Testis (tissue), 3 donors: ENCODE data around the gene C12orf42. TPM values are rescaled to one million over a fixed set of nuclear protein-coding genes. Genes with fewer than 3 reads are reported as not detected.

Experiments
- DNase-seq: peaks from one replicate; pipeline ENCODE4 v3.0.0-alpha.2; 2019
- H3K27ac ChIP-seq, 2 donors: fragments of 200-600 bp; sonication (generic); one replicate each; pipeline ENCODE4 v1.5.1; 2019
- H3K27me3 ChIP-seq: fragments of 200-600 bp; sonication (generic); one replicate; pipeline ENCODE4 v1.5.1; 2019
- H3K36me3 ChIP-seq: fragments of 200-600 bp; sonication (generic); one replicate; pipeline ENCODE4 v1.5.1; 2017; ENCODE audit warnings: low read depth; ENCODE audit errors: missing control alignments
- H3K4me1 ChIP-seq: fragments of 200-600 bp; sonication (generic); one replicate; pipeline ENCODE4 v1.5.1; 2019
- H3K4me3 ChIP-seq, 2 donors: fragments of 200-600 bp; sonication (generic); one replicate each; pipeline ENCODE4 v1.5.1; 2017 to 2019
- H3K9me3 ChIP-seq: fragments of 200-600 bp; sonication (generic); one replicate; pipeline ENCODE4 v1.5.1; 2017
- CTCF ChIP-seq, 3 experiments: fragments of 450-650 bp in 2 of 3; fragments of 200-600 bp in 1 of 3; sonication (generic) in 1 of 3; IDR thresholded peaks; one replicate each; pipeline ENCODE4 v1.5.1; 2016 to 2019; ENCODE audit warnings: antibody characterized with exemption in 3 of 3, mild to moderate bottlenecking in 2 of 3, moderate library complexity in 1 of 3
- POLR2A ChIP-seq: fragments of 450-650 bp; IDR thresholded peaks from one replicate; pipeline ENCODE4 v1.6.1; 2017; ENCODE audit warnings: antibody characterized with exemption, mild to moderate bottlenecking, moderate library complexity
- WGBS, 2 donors: methylation state at CpG; one replicate each; pipeline ENCODE4 v1.1.5; 2018; 5-methylcytosine and 5-hydroxymethylcytosine counted together
- intact Hi-C: fragments of 100-400 bp; cut with DNase I; formaldehyde crosslinking; loops from one replicate; pipeline ENCODE4 v1.15.1; 2023; ENCODE audit warnings: low total_unique reads
- polyA plus RNA-seq: library from polyadenylated mRNA; stranded (reverse); fragments of 350-450 nt; fragmentation: Illumina TruSeq; extraction: RNeasy Lipid Tissue Mini Kit (QIAGEN cat#74804); gene quantifications from one replicate; pipeline ENCODE4 v1.2.3, GENCODE V29; 2014; ENCODE audit warnings: low read depth, low replicate concordance; ENCODE audit not compliant: insufficient read depth
- total RNA-seq, 2 donors: library from RNA; depleted of rRNA; stranded (reverse); fragments of >200 nt; gene quantifications; one replicate each; pipeline ENCODE4 v1.2.3, GENCODE V29; 2016

Gene C12orf42
- total and polyA plus RNA-seq, 3 donors from 2014 or later = 22.5 to 57.9 (median 46.8) TPM

DNA sequence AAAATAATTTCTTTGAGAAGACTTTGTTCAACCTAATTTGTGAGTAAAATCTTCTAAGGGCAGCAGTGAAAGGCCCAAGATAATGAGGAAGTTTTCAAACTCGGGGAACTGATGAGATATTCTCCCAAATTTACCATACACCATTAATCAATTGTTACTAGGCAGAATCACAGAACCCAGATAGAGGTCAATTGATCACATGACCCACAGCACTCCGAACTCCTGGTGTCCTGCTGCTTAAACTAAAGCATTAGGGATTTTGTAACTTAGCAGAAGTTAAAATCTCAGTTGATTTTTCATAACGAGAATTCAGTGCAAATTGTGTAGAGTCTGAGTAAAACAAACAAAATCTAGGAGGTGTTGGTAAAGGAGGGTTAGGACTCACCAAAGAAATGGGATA, 207.8 kb downstream of the C12orf42 start:
- no peaks in the 10 kb centered on the region for H3K36me3 ChIP-seq
- WGBS, 2 donors = 76% methylated on average over 3 of the region's 3 CpGs
- H3K4me3 ChIP-seq = no peak overlapping the region
- H3K9me3 ChIP-seq = no peaks in the 10 kb centered on the region
- no peak for DNase-seq
- no peaks in the 10 kb centered on the region for H3K27me3 ChIP-seq
- no peaks in the 10 kb centered on the region for H3K4me1 ChIP-seq
- intact Hi-C loops = no loop called here
- H3K27ac ChIP-seq = no peak overlapping the region
- no peak for TF ChIP-seq POLR2A
- TF ChIP-seq CTCF (IDR thresholded peaks at IDR 0.05) = no peak

DNA sequence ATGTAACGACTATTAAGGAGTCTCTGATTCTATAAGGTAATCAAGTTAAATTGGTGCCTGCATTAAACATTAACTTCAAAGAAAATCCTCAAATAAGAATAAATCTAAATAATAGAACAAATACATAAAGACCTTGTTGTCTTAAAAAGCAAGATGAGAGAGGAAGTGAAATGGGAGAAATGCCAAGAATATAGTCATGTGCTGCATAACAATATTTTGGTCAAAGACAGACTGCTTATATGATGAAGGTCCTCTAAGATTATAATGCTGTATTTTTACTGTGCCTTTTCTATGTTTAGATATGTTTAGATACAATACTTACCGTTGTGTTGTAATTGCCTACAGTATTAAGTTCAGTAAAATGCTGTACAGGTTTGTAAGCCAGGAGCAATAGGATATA, 213.6 kb downstream of the C12orf42 start:
- Histone ChIP-seq H3K9me3 (no peaks in the 10 kb centered on the region), H3K27ac (no peak overlapping the region), H3K36me3 (no peaks in the 10 kb centered on the region), H3K4me3 (no peak overlapping the region), H3K4me1 (no peaks in the 10 kb centered on the region), H3K27me3 (no peaks in the 10 kb centered on the region)
- DNase-seq = no peak
- no peak for TF ChIP-seq CTCF (IDR thresholded peaks at IDR 0.05)
- TF ChIP-seq POLR2A = no peak
- intact Hi-C loops = no loop called here
- 66 to 75% methylated on average over 2 of the region's 2 CpGs for WGBS, 2 donors

- WGBS, 2 donors = 76 to 82% methylated on average over 2 of the region's 2 CpGs
Measured at GRCh38 chr12:103279444-103279843, 216.3 kb downstream of the C12orf42 start.

DNA sequence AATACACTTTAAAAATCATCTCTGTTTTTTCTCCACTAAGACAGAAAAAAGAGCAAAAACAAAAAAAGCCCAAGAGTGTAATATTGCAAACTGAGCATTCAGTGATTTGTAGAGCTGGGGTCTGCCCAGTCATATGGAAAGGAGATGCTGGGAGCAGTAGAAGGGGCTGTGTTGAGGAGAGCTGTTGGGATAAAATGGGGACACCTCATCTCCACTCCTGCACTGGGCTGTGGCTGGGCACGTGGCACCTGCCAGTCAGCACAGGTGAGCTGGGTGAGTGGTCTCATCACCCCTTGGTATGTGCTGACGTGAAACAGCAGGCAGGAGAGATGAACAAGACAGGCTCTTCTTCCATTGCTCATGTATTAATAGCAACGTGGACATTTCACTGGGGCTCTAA, 217.4 kb downstream of the C12orf42 start:
- H3K4me1 ChIP-seq = no peaks in the 10 kb centered on the region
- no peaks in the 10 kb centered on the region for H3K9me3 ChIP-seq
- H3K36me3 ChIP-seq = no peaks in the 10 kb centered on the region
- H3K4me3 ChIP-seq = no peak overlapping the region
- WGBS, 2 donors = 69 to 76% methylated on average over 3 of the region's 3 CpGs
- no peak overlapping the region for H3K27ac ChIP-seq
- intact Hi-C loops = no loop called here
- no peak for DNase-seq
- TF ChIP-seq POLR2A (no peak), CTCF (IDR thresholded peaks at IDR 0.05) (no peak)
- no peaks in the 10 kb centered on the region for H3K27me3 ChIP-seq

More at GRCh38 chr12:103279444-103279843, 216.3 kb downstream of the C12orf42 start:
- H3K27ac ChIP-seq = no peak overlapping the region
- TF ChIP-seq POLR2A = no peak
- TF ChIP-seq CTCF (IDR thresholded peaks at IDR 0.05) = no peak
- H3K4me1 ChIP-seq = no peaks in the 10 kb centered on the region
- H3K4me3 ChIP-seq = no peak overlapping the region
- H3K9me3 ChIP-seq = no peaks in the 10 kb centered on the region
- no peak for DNase-seq
- H3K36me3 ChIP-seq = no peaks in the 10 kb centered on the region
- intact Hi-C loops = no loop called here
- no peaks in the 10 kb centered on the region for H3K27me3 ChIP-seq

GRCh38 chr12:103273645-103274044, 222.1 kb downstream of the C12orf42 start:
- intact Hi-C loops = no loop called here
- TF ChIP-seq POLR2A (no peak), CTCF (IDR thresholded peaks at IDR 0.05) (no peak)
- Histone ChIP-seq H3K4me1 (no peaks in the 10 kb centered on the region), H3K9me3 (no peaks in the 10 kb centered on the region), H3K4me3 (no peak overlapping the region), H3K36me3 (no peaks in the 10 kb centered on the region), H3K27ac (no peak overlapping the region), H3K27me3 (no peaks in the 10 kb centered on the region)
- no peak for DNase-seq
- WGBS, 2 donors = 58 to 63% methylated on average over 3 of the region's 3 CpGs
